ENCODE data around the gene GABRB2. TPM values are rescaled to one million over a fixed set of nuclear protein-coding genes. Genes with fewer than 3 reads are reported as not detected.

The GABRB2 gene
- total and polyA plus RNA-seq, 2 of the 13 experiments (the other 11 are each of a cell fraction or from before 2014, with no cell fraction given), result 0.01 TPM; not detected in 1

DNA sequence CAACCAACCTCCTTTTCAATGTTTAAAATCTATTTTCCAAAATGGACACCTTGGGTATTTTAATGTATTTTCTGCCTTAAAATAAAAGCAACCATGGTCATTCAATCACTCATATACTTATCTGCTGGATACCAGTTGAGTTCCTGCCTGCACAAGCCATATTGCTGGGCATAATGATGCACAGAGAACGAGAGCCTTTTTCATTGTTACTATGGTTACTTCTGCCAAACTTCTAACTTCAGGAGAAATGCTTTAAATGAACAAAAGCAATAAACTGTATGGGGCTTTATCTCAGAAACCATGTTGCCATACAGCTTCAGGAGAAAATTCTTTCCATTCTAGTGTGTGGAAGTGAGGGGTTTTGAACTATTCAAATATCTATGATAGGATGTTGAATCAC, 269.5 kb downstream of the GABRB2 start:
- H3K27me3 ChIP-seq (ENCODE audit: control insufficient read depth in 1 of 2, insufficient read depth in 2 of 2, low read length in 2 of 2), result no peaks in the 10 kb centered on the region
- H3K4me3 ChIP-seq (replicated peaks in 1 of 3; ENCODE audit: insufficient read depth in 1 of 3, low read depth in 2 of 3, low read length in 3 of 3), result no peak overlapping the region
- H3K4me2 ChIP-seq (ENCODE audit: low read depth, low read length), result no peak overlapping the region
- no TSS peak for BruUV-seq (replicated peaks)
- ChIA-PET POLR2A (no interaction called here), CTCF (ENCODE audit: low intra/inter-chr PET ratio, low total read pairs) (no interaction called here)
- no peaks in the 10 kb centered on the region for H3K79me2 ChIP-seq (ENCODE audit: insufficient read depth, low read length)
- DNase-seq (ENCODE audit: low spot score) (no peak), FAIRE-seq (no peak), ATAC-seq (no peak)
- no peak overlapping the region for H2AFZ ChIP-seq (ENCODE audit: low read length)
- no peak overlapping the region for H3K27ac ChIP-seq (ENCODE audit: extremely low read length, insufficient read depth, low read length)
- no peaks in the 10 kb centered on the region for H4K20me1 ChIP-seq (ENCODE audit: insufficient read depth, low read length)
- intact Hi-C loops (cut with micrococcal nuclease; ENCODE audit: unreplicated experiment), result no loop called here
- in situ Hi-C loops (cut with HindIII; ENCODE audit: extremely low pct_ligation_motif_present, low pct_unique_long_range_greater_than_20kb), result no loop called here
- H3K9ac ChIP-seq (ENCODE audit: insufficient read depth, low read depth, low read length), result no peak overlapping the region
- TF ChIP-seq RFX1 (IDR thresholded peaks at IDR 0.05) (peak; percentile 25; the same call in 1 of the 2 replicates), NR2C2 (CRISPR knock-in tag; IDR thresholded peaks at IDR 0.05; ENCODE audit: borderline replicate concordance) (no peak)
- peaks cover 3% of the 10 kb centered on the region; the same call in 1 of the 2 replicates for H3K9me3 ChIP-seq (ENCODE audit: low read length)
- 0% methylated on average over 1 of the region's 1 CpG for WGBS (ENCODE audit: low lambda C conversion rate)
- H3K36me3 ChIP-seq (replicated peaks in 1 of 2; ENCODE audit: control insufficient read depth in 1 of 2, insufficient read depth in 2 of 2, low read length in 2 of 2), result no peaks in the 10 kb centered on the region
- H3K4me1 ChIP-seq (ENCODE audit: insufficient read depth, low read length), result no peaks in the 10 kb centered on the region

GRCh38 chr5:161274951-161275350, 271.6 kb downstream of the GABRB2 start:
- Histone ChIP-seq H3K4me2 (ENCODE audit: low read depth, low read length) (no peak overlapping the region), H4K20me1 (ENCODE audit: insufficient read depth, low read length) (no peaks in the 10 kb centered on the region), H3K4me1 (ENCODE audit: insufficient read depth, low read length) (no peaks in the 10 kb centered on the region), H3K9me3 (ENCODE audit: low read length) (peaks cover 9% of the 10 kb centered on the region; the same call in 1 of the 2 replicates), H3K27ac (ENCODE audit: extremely low read length, insufficient read depth, low read length) (no peak overlapping the region), H3K4me3 (replicated peaks in 1 of 3; ENCODE audit: insufficient read depth in 1 of 3, low read depth in 2 of 3, low read length in 3 of 3) (no peak overlapping the region), H3K9ac (ENCODE audit: insufficient read depth, low read depth, low read length) (no peak overlapping the region), H2AFZ (ENCODE audit: low read length) (no peak overlapping the region), H3K27me3 (ENCODE audit: control insufficient read depth in 1 of 2, insufficient read depth in 2 of 2, low read length in 2 of 2) (no peaks in the 10 kb centered on the region), H3K79me2 (ENCODE audit: insufficient read depth, low read length) (no peaks in the 10 kb centered on the region), H3K36me3 (replicated peaks in 1 of 2; ENCODE audit: control insufficient read depth in 1 of 2, insufficient read depth in 2 of 2, low read length in 2 of 2) (no peaks in the 10 kb centered on the region)
- ChIA-PET CTCF (ENCODE audit: low intra/inter-chr PET ratio, low total read pairs) (no interaction called here), POLR2A (no interaction called here)
- in situ Hi-C loops (cut with HindIII; ENCODE audit: extremely low pct_ligation_motif_present, low pct_unique_long_range_greater_than_20kb), result no loop called here
- 0% methylated on average over 2 of the region's 2 CpGs for WGBS (ENCODE audit: low lambda C conversion rate)
- FAIRE-seq (no peak), ATAC-seq (no peak), DNase-seq (ENCODE audit: low spot score) (no peak)
- intact Hi-C loops (cut with micrococcal nuclease; ENCODE audit: unreplicated experiment), result no loop called here
- BruUV-seq (replicated peaks), result no TSS peak
- TF ChIP-seq ZNF180 (CRISPR knock-in tag; IDR thresholded peaks at IDR 0.05; ENCODE audit: borderline replicate concordance, low read depth), result no peak
- no peak for TF ChIP-seq ARHGAP35 (CRISPR knock-in tag; IDR thresholded peaks at IDR 0.05; ENCODE audit: borderline replicate concordance)
- no peak for TF ChIP-seq HMGXB3 (CRISPR knock-in tag; IDR thresholded peaks at IDR 0.05; ENCODE audit: borderline replicate concordance)
- no peak for TF ChIP-seq PATZ1 (CRISPR knock-in tag; IDR thresholded peaks at IDR 0.05)
- TF ChIP-seq MYPOP (CRISPR knock-in tag; IDR thresholded peaks at IDR 0.05), result no peak
- TF ChIP-seq, protein P1, sequence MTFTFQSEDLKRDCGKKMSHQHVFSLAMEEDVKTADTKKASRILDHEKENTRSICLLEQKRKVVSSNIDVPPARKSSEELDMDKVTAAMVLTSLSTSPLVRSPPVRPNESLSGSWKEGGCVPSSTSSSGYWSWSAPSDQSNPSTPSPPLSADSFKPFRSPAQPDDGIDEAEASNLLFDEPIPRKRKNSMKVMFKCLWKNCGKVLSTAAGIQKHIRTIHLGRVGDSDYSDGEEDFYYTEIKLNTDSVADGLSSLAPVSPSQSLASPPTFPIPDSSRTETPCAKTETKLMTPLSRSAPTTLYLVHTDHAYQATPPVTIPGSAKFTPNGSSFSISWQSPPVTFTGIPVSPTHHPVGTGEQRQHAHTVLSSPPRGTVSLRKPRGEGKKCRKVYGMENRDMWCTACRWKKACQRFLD (CRISPR knock-in tag; IDR thresholded peaks at IDR 0.05; ENCODE audit: borderline replicate concordance), result no peak
